DOHH2 (cell line): Measurements from ENCODE around the gene B3GALT2.
A peak's percentile ranks its signal among the peaks of the same experiment; 100 is the strongest.
"Not testable (repeated sequence)": the region's sequence is repeated elsewhere in the genome, so short reads cannot be mapped to it uniquely, and the experiment has no call there.

ENCODE experiments used
- H3F3A ChIP-seq: fragments of 200-600 bp; sonication (generic), shearing (Covaris generic); 2 replicates; pipeline ENCODE4 v1.6.0; 2016; ENCODE audit warnings: antibody characterized with exemption, mild to moderate bottlenecking; ENCODE audit not compliant: control insufficient read depth, insufficient read depth
- H3K27ac ChIP-seq: fragments of 200-600 bp; sonication (generic); 2 replicates; pipeline ENCODE4 v1.5.1; 2014; ENCODE audit warnings: low read depth, mild to moderate bottlenecking, low read length, moderate library complexity
- H3K27me3 ChIP-seq: fragments of 200-600 bp; sonication (generic); 2 replicates; pipeline ENCODE4 v1.6.1; 2014; ENCODE audit warnings: mild to moderate bottlenecking, low read length, mixed read lengths; ENCODE audit not compliant: control insufficient read depth
- H3K36me3 ChIP-seq: fragments of 200-600 bp; sonication (generic); 2 replicates; pipeline ENCODE4 v1.6.1; 2014; ENCODE audit warnings: mild to moderate bottlenecking, low read length, moderate library complexity, mixed read lengths; ENCODE audit not compliant: control insufficient read depth
- H3K4me1 ChIP-seq: fragments of 200-600 bp; sonication (generic); 2 replicates; pipeline ENCODE4 v1.6.1; 2014; ENCODE audit warnings: mild to moderate bottlenecking, low read length, mixed read lengths; ENCODE audit not compliant: control insufficient read depth
- H3K4me2 ChIP-seq: fragments of 200-600 bp; sonication (generic); 2 replicates; pipeline ENCODE4 v1.6.0; 2014; ENCODE audit warnings: mild to moderate bottlenecking, low read length, moderate library complexity
- H3K4me3 ChIP-seq: fragments of 200-600 bp; sonication (generic); 2 replicates; pipeline ENCODE4 v1.5.1; 2014; ENCODE audit warnings: mild to moderate bottlenecking, low read length, mixed read lengths
- H3K79me2 ChIP-seq: fragments of 200-600 bp; sonication (generic); 2 replicates; pipeline ENCODE4 v1.6.1; 2014; ENCODE audit warnings: mild to moderate bottlenecking, low read length, mixed read lengths; ENCODE audit not compliant: control insufficient read depth
- H3K9me2 ChIP-seq: fragments of 200-600 bp; sonication (generic); replicated peaks from 2 replicates; pipeline ENCODE4 v1.6.1; 2014; ENCODE audit warnings: mild to moderate bottlenecking, low read length, mixed read lengths; ENCODE audit not compliant: control insufficient read depth
- H3K9me3 ChIP-seq: fragments of 200-600 bp; sonication (generic); 2 replicates; pipeline ENCODE4 v1.6.1; 2014; ENCODE audit warnings: antibody characterized with exemption, low read length, mixed read lengths; ENCODE audit not compliant: control insufficient read depth, insufficient read depth
- H4K20me1 ChIP-seq: fragments of 200-600 bp; sonication (generic); 2 replicates; pipeline ENCODE4 v1.6.0; 2014; ENCODE audit warnings: low read depth, mild to moderate bottlenecking, antibody characterized with exemption, low read length, moderate library complexity; ENCODE audit not compliant: control insufficient read depth, insufficient read depth
- CTCF ChIP-seq: fragments of 200-600 bp; sonication (generic); IDR thresholded peaks from one replicate; pipeline ENCODE4 v1.5.1; 2014; ENCODE audit warnings: antibody characterized with exemption, mild to moderate bottlenecking, low read depth, low read length; ENCODE audit not compliant: poor library complexity, severe bottlenecking
- EZH2phosphoT487 ChIP-seq: fragments of 200-600 bp; sonication (generic); IDR thresholded peaks from 2 replicates; pipeline ENCODE4 v1.6.1; 2017; ENCODE audit warnings: borderline replicate concordance, mild to moderate bottlenecking, antibody characterized with exemption, low read length, moderate library complexity, mixed read lengths

Gene B3GALT2

DNA sequence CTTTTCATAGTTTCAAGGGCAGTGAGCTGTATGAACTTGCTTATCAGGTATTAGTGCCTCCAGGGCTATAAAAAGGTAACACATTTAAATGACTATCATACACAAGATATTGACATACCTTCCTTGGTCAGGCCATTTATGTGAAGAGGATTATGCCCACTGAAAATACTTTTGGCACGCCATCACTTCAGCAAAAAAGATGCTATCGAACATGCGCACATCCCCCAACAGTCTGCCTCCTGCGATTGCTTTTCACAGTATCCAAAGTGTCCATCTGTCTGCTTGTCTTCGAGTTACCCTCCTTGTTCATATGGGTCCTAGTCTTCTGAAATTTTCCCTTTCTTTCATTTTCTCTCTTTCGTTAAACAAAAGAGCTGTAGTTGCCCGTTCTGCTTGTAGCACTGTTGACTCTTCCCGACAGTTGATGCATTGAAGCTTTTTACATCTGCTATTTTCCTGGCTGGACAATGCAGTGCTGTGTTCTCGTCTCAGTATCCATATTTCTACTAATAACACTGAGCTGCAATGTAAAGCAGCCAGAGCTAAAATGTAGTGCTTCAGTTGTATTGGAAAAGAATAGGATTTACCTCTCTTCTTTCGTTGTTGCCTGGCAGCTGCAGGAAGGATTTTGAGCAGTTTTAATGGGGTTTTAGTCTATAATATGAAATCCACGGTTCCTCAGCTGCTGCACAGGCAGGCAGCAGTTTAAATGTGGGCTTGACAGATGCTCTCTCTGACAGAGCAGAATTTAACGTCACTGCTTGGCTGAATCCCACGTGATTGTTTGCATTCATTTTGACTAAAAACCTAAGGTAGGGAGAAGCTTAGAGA is at the start of gene B3GALT2:
Gene B3GALT2, minus strand, starts transcription at position 713 of the 831 bp plus-strand sequence. CDS start 5,051 bp downstream, outside the sequence.
- Histone ChIP-seq H3K4me1 (peaks cover 9% of the 10 kb centered on the region), H3K27me3 (no peaks in the 10 kb centered on the region), H4K20me1 (no peaks in the 10 kb centered on the region; the same call in 1 of the 2 replicates), H3K9me3 (no peaks in the 10 kb centered on the region), H3K36me3 (peaks cover 7% of the 10 kb centered on the region; the same call in 1 of the 2 replicates), H3K79me2 (peaks cover 73% of the 10 kb centered on the region), H3F3A (no peaks in the 10 kb centered on the region), H3K4me3 (no peak within 1 kb of the TSS), H3K4me2 (peak within 1 kb of the TSS; percentile 17), H3K27ac (no peak within 1 kb of the TSS), H3K9me2 (no peaks in the 10 kb centered on the region)
- no peak for TF ChIP-seq CTCF
- TF ChIP-seq EZH2phosphoT487, result no peak

- Histone ChIP-seq H3K27me3 (no peaks in the 10 kb centered on the region), H3K36me3 (peaks cover 28% of the 10 kb centered on the region), H3K9me2 (no peaks in the 10 kb centered on the region), H3F3A (no peaks in the 10 kb centered on the region), H3K4me1 (no peaks in the 10 kb centered on the region), H3K79me2 (no peaks in the 10 kb centered on the region), H4K20me1 (no peaks in the 10 kb centered on the region), H3K27ac (no peak overlapping the region), H3K4me2 (no peak overlapping the region), H3K9me3 (no peaks in the 10 kb centered on the region), H3K4me3 (no peak overlapping the region)
- TF ChIP-seq EZH2phosphoT487 (no peak), CTCF (no peak)
Measured at GRCh38 chr1:193234530-193234929, 48.1 kb upstream of the B3GALT2 start.

DNA sequence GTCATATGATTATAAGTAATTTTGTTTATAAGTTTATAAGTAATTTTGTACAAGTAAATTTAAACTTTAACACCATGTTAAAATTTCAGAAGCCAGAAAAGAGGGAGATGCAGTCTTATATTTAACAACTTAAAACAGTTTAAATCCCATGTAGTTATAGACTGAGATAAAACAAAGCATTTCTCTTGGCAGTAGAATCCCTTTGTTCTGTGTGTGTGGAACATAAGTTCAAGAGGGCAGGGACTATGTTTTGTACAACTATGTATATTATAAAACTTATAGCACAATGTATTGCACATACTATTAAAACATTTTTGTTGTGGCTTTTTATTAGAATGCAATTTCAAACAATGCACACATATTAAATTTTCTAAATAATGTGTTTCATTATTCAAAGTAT is 44.7 kb upstream of the B3GALT2 start:
- H3K9me3 ChIP-seq, H3K4me1 ChIP-seq, H3K4me2 ChIP-seq, H3F3A ChIP-seq, H3K4me3 ChIP-seq, H3K79me2 ChIP-seq, H4K20me1 ChIP-seq, H3K27ac ChIP-seq, H3K27me3 ChIP-seq, H3K9me2 ChIP-seq: not testable (repeated sequence)
- H3K36me3 ChIP-seq, result peaks cover 15% of the 10 kb centered on the region

GRCh38 chr1:193229136-193229535 is 42.7 kb upstream of the B3GALT2 start:
- no peak overlapping the region for H3K4me2 ChIP-seq
- H3K27me3 ChIP-seq, result no peaks in the 10 kb centered on the region
- no peaks in the 10 kb centered on the region for H3F3A ChIP-seq
- peaks cover 16% of the 10 kb centered on the region for H3K36me3 ChIP-seq
- H3K27ac ChIP-seq, result no peak overlapping the region
- H3K9me3 ChIP-seq, result no peaks in the 10 kb centered on the region
- no peaks in the 10 kb centered on the region for H3K9me2 ChIP-seq
- no peak for TF ChIP-seq CTCF
- no peak for TF ChIP-seq EZH2phosphoT487
- H4K20me1 ChIP-seq, result no peaks in the 10 kb centered on the region
- H3K79me2 ChIP-seq, result no peaks in the 10 kb centered on the region
- H3K4me1 ChIP-seq, result no peaks in the 10 kb centered on the region
- H3K4me3 ChIP-seq, result no peak overlapping the region
